NCI-H345 treated with DMSO at 0.1 percent for 48 hours (cell line): ENCODE data around the gene BTN2A1.

Source experiments
- DNase-seq: peaks from one replicate; lab custom pipeline; 2025; ENCODE audit not compliant: unreplicated experiment; lab: John Stamatoyannopoulos, UW

BTN2A1 gene

GRCh38 chr6:26465776-26466175 is 8.0 kb downstream of the BTN2A1 start:
- DNase-seq: no peak

GRCh38 chr6:26468829-26469228 is 11.1 kb downstream of the BTN2A1 start:
- no peak for DNase-seq

- DNase-seq: no peak
Observed at GRCh38 chr6:26470643-26471042, 12.9 kb downstream of the BTN2A1 start.

GRCh38 chr6:26471970-26472369 is 14.2 kb downstream of the BTN2A1 start:
- DNase-seq: no peak

GRCh38 chr6:26472549-26473290 is 15.0 kb downstream of the BTN2A1 start:
- no peak for DNase-seq

- no peak for DNase-seq
Observed at GRCh38 chr6:26473429-26473757, 15.6 kb downstream of the BTN2A1 start.

- no peak for DNase-seq
Observed at GRCh38 chr6:26473758-26474438, 16.1 kb downstream of the BTN2A1 start.

GRCh38 chr6:26474439-26474881 is 16.7 kb downstream of the BTN2A1 start:
- no peak for DNase-seq

- DNase-seq: no peak
Observed at GRCh38 chr6:26475823-26476729, 18.3 kb downstream of the BTN2A1 start.

- no peak for DNase-seq
Observed at GRCh38 chr6:26476896-26477295, 19.1 kb downstream of the BTN2A1 start.

- no peak for DNase-seq
Observed at GRCh38 chr6:26477426-26477825, 19.7 kb downstream of the BTN2A1 start.

GRCh38 chr6:26478100-26478984 is 20.6 kb downstream of the BTN2A1 start:
- no peak for DNase-seq

GRCh38 chr6:26478985-26479278 is 21.2 kb downstream of the BTN2A1 start:
- no peak for DNase-seq

- DNase-seq: no peak
Observed at GRCh38 chr6:26482338-26482737, 24.6 kb downstream of the BTN2A1 start.

- DNase-seq: no peak
Observed at GRCh38 chr6:26483727-26484126, 26.0 kb downstream of the BTN2A1 start.

- no peak for DNase-seq
Observed at GRCh38 chr6:26484161-26484560, 26.4 kb downstream of the BTN2A1 start.

- no peak for DNase-seq
Observed at GRCh38 chr6:26485112-26485780, 27.5 kb downstream of the BTN2A1 start.

GRCh38 chr6:26486358-26486757 is 28.6 kb downstream of the BTN2A1 start:
- DNase-seq: no peak

GRCh38 chr6:26487466-26487865 is 29.7 kb downstream of the BTN2A1 start:
- no peak for DNase-seq
